Right kidney (tissue), 1 donor: ENCODE data around the gene B3GNT3.

Experiments used
- DNase-seq: peaks from one replicate; pipeline ENCODE4 v3.0.0-alpha.2; 2016

Gene B3GNT3

GRCh38 chr19:17834350-17835181, 39.6 kb downstream of the B3GNT3 start:
- no peak for DNase-seq

- DNase-seq = no peak
Observed at GRCh38 chr19:17835182-17836006, 40.5 kb downstream of the B3GNT3 start.

GRCh38 chr19:17836530-17836929, 41.6 kb downstream of the B3GNT3 start:
- DNase-seq = no peak

GRCh38 chr19:17837972-17838371, 43.0 kb downstream of the B3GNT3 start:
- DNase-seq = no peak

GRCh38 chr19:17840019-17840418, 45.1 kb downstream of the B3GNT3 start:
- DNase-seq = no peak

GRCh38 chr19:17841371-17841809, 46.5 kb downstream of the B3GNT3 start:
- DNase-seq = peak; percentile 57

GRCh38 chr19:17841810-17842662, 47.1 kb downstream of the B3GNT3 start:
- DNase-seq = peak; percentile 77

GRCh38 chr19:17842663-17843291, 47.8 kb downstream of the B3GNT3 start:
- DNase-seq = no peak

GRCh38 chr19:17843292-17843827, 48.4 kb downstream of the B3GNT3 start:
- no peak for DNase-seq

- DNase-seq = no peak
Observed at GRCh38 chr19:17843908-17844490, 49.1 kb downstream of the B3GNT3 start.

- no peak for DNase-seq
Observed at GRCh38 chr19:17846146-17846545, 51.2 kb downstream of the B3GNT3 start.

GRCh38 chr19:17847538-17848366, 52.8 kb downstream of the B3GNT3 start, which contains the start of gene JAK3:
Gene JAK3 (minus strand): TSS chr19:17847982. CDS start chr19:17844417, 3,565 bp downstream.
- peak; percentile 51 for DNase-seq

- DNase-seq = no peak
Observed at GRCh38 chr19:17848595-17849292, 53.8 kb downstream of the B3GNT3 start.

- no peak for DNase-seq
Observed at GRCh38 chr19:17854061-17854460, 59.1 kb downstream of the B3GNT3 start.

GRCh38 chr19:17855280-17856152, 60.6 kb downstream of the B3GNT3 start:
- peak; percentile 52 for DNase-seq

- peak; percentile 96 for DNase-seq
Observed at GRCh38 chr19:17859533-17860330, 64.8 kb downstream of the B3GNT3 start, which contains the start of gene RPL18A. Gene RPL18A (plus strand): TSS chr19:17859910. CDS start chr19:17859957, 47 bp downstream.

- no peak for DNase-seq
Observed at GRCh38 chr19:17860331-17860992, 65.5 kb downstream of the B3GNT3 start.
